ENCODE data around the gene ZNF275.

Gene ZNF275

DNA sequence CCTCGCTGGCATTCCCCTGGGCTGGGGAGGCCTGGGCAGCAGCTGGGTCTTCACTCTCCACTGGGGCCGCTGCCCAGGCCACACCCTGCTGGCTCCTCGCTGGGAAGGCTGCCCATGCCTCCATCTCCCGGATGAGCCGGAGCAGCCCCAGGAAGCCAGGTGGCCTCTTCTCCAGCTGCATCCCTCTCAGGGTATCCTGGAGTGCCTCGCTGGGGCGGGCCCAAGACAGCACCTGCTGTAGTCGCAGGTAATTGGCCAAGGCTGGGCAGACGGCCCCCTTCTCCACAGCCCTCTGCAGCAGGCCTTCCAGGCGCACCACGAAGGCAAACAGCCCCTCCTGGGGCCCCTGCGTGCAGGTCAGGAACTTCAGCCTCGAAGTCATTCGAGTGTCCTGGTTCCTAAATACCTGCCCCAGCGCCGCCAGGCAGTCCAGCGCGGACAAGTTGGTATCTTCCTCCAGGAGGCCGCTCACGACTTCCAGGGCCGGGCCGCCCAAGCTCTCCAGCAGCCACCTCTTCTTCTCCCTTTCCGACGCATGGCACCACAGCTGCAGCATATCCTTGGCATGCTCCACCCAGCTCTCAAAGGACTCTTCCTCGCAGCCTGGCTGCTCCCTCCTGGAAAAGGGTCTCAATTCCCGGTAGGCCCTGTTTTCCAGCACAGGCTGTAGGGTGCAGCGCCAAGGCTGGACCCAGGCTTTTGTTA is 63.5 kb downstream of the ZNF275 start:
- TF ChIP-seq TCF4 (CRISPR knock-in tag; IDR thresholded peaks at IDR 0.05; ENCODE audit: borderline replicate concordance) (no peak), ESRRG (CRISPR knock-in tag; IDR thresholded peaks at IDR 0.05) (no peak), OSR1 (CRISPR knock-in tag; IDR thresholded peaks at IDR 0.05) (no peak), ARNTL (CRISPR knock-in tag; IDR thresholded peaks at IDR 0.05; ENCODE audit: borderline replicate concordance, low read depth) (no peak), ZC3H10 (CRISPR knock-in tag; IDR thresholded peaks at IDR 0.05) (no peak), ZFP30 (CRISPR knock-in tag; IDR thresholded peaks at IDR 0.05) (no peak), BACH2 (CRISPR knock-in tag; IDR thresholded peaks at IDR 0.05; ENCODE audit: borderline replicate concordance) (no peak), ZNF70 (CRISPR knock-in tag; IDR thresholded peaks at IDR 0.05) (no peak), CSDC2 (CRISPR knock-in tag; IDR thresholded peaks at IDR 0.05) (no peak), ZNF8 (CRISPR knock-in tag; IDR thresholded peaks at IDR 0.05) (no peak), ISL1 (CRISPR knock-in tag; IDR thresholded peaks at IDR 0.05) (no peak)
- TF ChIP-seq, protein P1, sequence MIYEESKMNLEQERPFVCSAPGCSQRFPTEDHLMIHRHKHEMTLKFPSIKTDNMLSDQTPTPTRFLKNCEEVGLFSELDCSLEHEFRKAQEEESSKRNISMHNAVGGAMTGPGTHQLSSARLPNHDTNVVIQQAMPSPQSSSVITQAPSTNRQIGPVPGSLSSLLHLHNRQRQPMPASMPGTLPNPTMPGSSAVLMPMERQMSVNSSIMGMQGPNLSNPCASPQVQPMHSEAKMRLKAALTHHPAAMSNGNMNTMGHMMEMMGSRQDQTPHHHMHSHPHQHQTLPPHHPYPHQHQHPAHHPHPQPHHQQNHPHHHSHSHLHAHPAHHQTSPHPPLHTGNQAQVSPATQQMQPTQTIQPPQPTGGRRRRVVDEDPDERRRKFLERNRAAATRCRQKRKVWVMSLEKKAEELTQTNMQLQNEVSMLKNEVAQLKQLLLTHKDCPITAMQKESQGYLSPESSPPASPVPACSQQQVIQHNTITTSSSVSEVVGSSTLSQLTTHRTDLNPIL (CRISPR knock-in tag; IDR thresholded peaks at IDR 0.05; ENCODE audit: low read depth) = no peak
- TF ChIP-seq, protein P2, sequence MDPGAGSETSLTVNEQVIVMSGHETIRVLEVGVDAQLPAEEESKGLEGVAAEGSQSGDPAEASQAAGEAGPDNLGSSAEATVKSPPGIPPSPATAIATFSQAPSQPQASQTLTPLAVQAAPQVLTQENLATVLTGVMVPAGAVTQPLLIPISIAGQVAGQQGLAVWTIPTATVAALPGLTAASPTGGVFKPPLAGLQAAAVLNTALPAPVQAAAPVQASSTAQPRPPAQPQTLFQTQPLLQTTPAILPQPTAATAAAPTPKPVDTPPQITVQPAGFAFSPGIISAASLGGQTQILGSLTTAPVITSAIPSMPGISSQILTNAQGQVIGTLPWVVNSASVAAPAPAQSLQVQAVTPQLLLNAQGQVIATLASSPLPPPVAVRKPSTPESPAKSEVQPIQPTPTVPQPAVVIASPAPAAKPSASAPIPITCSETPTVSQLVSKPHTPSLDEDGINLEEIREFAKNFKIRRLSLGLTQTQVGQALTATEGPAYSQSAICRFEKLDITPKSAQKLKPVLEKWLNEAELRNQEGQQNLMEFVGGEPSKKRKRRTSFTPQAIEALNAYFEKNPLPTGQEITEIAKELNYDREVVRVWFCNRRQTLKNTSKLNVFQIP (CRISPR knock-in tag; IDR thresholded peaks at IDR 0.05; ENCODE audit: borderline replicate concordance, low read depth) = no peak
- ATAC-seq = no peak

DNA sequence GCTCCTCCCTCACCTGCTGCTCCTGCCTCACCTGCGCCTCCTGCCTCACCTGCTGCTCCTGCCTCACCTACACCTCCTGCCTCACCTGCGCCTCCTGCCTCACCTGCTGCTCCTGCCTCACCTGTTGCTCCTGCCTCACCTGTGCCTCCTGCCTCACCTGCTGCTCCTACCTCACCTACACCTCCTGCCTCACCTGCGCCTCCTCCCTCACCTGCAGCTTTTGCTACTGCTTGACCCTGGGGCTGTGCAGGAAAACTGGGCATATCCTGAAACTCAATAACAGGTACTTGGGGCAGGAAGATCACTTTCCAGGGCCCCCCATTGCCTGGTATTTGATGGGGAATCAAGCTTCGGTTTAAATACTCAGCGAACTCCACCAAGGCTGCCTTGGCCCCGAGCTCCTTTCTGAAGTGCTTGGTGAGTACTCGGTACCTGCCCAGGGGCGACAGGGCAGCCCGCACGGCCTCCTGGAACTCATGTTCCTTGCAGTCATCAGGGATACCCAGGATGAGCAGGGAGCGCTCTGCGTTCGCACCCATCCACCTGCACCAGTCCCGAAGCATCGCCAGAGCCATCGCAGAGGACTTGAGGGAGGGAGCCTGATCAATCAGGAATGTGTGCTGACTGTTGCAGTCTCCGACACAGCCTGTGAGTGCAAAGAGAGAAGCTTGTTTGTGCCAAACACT is 64.5 kb downstream of the ZNF275 start:
- no peak for TF ChIP-seq PPARA (CRISPR knock-in tag; IDR thresholded peaks at IDR 0.05; ENCODE audit: borderline replicate concordance)
- no peak for TF ChIP-seq SNAI2 (CRISPR knock-in tag; IDR thresholded peaks at IDR 0.05)
- TF ChIP-seq BACH2 (CRISPR knock-in tag; IDR thresholded peaks at IDR 0.05; ENCODE audit: borderline replicate concordance) = no peak
- no peak for TF ChIP-seq ZC3H10 (CRISPR knock-in tag; IDR thresholded peaks at IDR 0.05)
- no peak for TF ChIP-seq GLIS3 (CRISPR knock-in tag; IDR thresholded peaks at IDR 0.05)
- TF ChIP-seq ZNF70 (CRISPR knock-in tag; IDR thresholded peaks at IDR 0.05) = no peak
- TF ChIP-seq ESRRG (CRISPR knock-in tag; IDR thresholded peaks at IDR 0.05) = no peak
- TF ChIP-seq RARB (CRISPR knock-in tag; IDR thresholded peaks at IDR 0.05) = no peak
- ATAC-seq = no peak

DNA sequence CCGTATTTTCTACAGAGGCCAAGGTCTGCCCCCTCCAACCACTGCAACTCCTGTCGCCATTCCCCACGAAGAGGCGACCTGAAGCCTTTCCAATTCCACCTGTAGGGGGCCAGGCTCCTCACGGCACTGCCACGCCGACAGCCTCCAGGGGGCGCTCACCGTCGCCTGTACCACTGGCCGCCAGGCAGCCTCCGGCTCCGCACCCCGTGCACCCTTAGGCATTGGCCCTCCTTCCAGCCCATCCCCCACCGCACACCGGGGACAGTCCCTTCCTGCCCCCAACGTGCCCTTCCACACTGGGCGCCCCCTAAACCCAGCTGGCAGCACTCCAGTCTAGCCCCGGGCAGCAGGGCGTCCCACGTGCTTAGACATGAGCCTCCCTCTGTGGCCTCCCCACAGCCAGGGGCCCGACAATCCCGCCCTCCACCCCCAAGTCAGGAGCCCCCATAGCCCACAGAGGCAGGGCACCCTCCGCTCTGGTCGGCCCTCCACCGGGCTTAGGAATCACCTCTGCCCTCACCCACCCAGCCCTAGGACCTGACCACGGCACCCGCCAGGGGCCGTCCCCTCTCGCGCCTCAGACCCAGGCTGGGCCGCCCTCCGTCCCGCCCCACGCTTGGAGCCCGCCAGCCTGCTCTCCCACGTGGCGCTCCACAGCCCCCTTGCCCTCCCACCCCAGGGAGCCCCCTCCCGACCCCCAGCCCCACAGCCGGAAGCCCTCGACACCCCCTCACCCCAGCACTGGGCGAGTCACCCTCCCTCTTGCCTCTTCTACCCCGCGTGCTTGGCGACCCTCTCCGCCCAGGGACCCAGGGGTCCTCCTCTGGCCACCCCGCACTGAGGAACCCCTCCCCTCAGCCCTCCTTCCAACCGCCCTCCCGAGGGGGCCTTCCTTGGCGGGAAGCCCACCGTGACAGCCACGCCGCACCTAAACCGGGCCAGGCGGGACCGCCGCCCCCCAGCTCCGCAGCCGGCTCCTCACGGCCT is 66.5 kb downstream of the ZNF275 start:
- TF ChIP-seq SNAI2 (CRISPR knock-in tag; IDR thresholded peaks at IDR 0.05) (no peak), RARB (CRISPR knock-in tag; IDR thresholded peaks at IDR 0.05) (no peak), ZNF70 (CRISPR knock-in tag; IDR thresholded peaks at IDR 0.05) (no peak), BACH2 (CRISPR knock-in tag; IDR thresholded peaks at IDR 0.05; ENCODE audit: borderline replicate concordance) (no peak), CSDC2 (CRISPR knock-in tag; IDR thresholded peaks at IDR 0.05) (no peak), ZFP3 (CRISPR knock-in tag; IDR thresholded peaks at IDR 0.05) (no peak), ISL1 (CRISPR knock-in tag; IDR thresholded peaks at IDR 0.05) (no peak), PPARA (CRISPR knock-in tag; IDR thresholded peaks at IDR 0.05; ENCODE audit: borderline replicate concordance) (no peak), TOX (CRISPR knock-in tag; IDR thresholded peaks at IDR 0.05; ENCODE audit: borderline replicate concordance) (no peak), ESRRG (CRISPR knock-in tag; IDR thresholded peaks at IDR 0.05) (no peak), ARNTL (CRISPR knock-in tag; IDR thresholded peaks at IDR 0.05; ENCODE audit: borderline replicate concordance, low read depth) (no peak), GLIS3 (CRISPR knock-in tag; IDR thresholded peaks at IDR 0.05) (no peak), TCF4 (CRISPR knock-in tag; IDR thresholded peaks at IDR 0.05; ENCODE audit: borderline replicate concordance) (no peak), ZFP30 (CRISPR knock-in tag; IDR thresholded peaks at IDR 0.05) (no peak), ZNF8 (CRISPR knock-in tag; IDR thresholded peaks at IDR 0.05) (no peak), ZC3H10 (CRISPR knock-in tag; IDR thresholded peaks at IDR 0.05) (no peak)
- TF ChIP-seq, protein P3, sequence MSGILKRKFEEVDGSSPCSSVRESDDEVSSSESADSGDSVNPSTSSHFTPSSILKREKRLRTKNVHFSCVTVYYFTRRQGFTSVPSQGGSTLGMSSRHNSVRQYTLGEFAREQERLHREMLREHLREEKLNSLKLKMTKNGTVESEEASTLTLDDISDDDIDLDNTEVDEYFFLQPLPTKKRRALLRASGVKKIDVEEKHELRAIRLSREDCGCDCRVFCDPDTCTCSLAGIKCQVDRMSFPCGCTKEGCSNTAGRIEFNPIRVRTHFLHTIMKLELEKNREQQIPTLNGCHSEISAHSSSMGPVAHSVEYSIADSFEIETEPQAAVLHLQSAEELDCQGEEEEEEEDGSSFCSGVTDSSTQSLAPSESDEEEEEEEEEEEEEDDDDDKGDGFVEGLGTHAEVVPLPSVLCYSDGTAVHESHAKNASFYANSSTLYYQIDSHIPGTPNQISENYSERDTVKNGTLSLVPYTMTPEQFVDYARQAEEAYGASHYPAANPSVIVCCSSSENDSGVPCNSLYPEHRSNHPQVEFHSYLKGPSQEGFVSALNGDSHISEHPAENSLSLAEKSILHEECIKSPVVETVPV (CRISPR knock-in tag; IDR thresholded peaks at IDR 0.05) = no peak
- TF ChIP-seq, protein P4, sequence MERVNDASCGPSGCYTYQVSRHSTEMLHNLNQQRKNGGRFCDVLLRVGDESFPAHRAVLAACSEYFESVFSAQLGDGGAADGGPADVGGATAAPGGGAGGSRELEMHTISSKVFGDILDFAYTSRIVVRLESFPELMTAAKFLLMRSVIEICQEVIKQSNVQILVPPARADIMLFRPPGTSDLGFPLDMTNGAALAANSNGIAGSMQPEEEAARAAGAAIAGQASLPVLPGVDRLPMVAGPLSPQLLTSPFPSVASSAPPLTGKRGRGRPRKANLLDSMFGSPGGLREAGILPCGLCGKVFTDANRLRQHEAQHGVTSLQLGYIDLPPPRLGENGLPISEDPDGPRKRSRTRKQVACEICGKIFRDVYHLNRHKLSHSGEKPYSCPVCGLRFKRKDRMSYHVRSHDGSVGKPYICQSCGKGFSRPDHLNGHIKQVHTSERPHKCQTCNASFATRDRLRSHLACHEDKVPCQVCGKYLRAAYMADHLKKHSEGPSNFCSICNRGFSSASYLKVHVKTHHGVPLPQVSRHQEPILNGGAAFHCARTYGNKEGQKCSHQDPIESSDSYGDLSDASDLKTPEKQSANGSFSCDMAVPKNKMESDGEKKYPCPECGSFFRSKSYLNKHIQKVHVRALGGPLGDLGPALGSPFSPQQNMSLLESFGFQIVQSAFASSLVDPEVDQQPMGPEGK (CRISPR knock-in tag; IDR thresholded peaks at IDR 0.05; ENCODE audit: borderline replicate concordance) = no peak
- TF ChIP-seq, protein P1 (CRISPR knock-in tag; IDR thresholded peaks at IDR 0.05; ENCODE audit: low read depth) = no peak

More for the DNA sequence above, 66.5 kb downstream of the ZNF275 start:
- peak; percentile 85 for ATAC-seq
